GM12864 (cell line): ENCODE measurements around the gene SUPT5H.

Experiments used
- DNase-seq: peaks from one replicate; pipeline ENCODE4 v3.0.0-alpha.2; 2011; ENCODE audit warnings: low read depth
- H3K4me3 ChIP-seq: 2 replicates; pipeline ENCODE4 v1.5.1; 2011; ENCODE audit warnings: mild to moderate bottlenecking, low read depth, low read length, control low read depth
- TF ChIP-seq, protein P1 (sequence below): IDR thresholded peaks from 2 replicates; pipeline ENCODE4 v1.5.1; 2011; ENCODE audit warnings: low read depth, mild to moderate bottlenecking, moderate library complexity, low read length, control low read depth, inconsistent platforms; ENCODE audit errors: missing control alignments

The SUPT5H gene

DNA sequence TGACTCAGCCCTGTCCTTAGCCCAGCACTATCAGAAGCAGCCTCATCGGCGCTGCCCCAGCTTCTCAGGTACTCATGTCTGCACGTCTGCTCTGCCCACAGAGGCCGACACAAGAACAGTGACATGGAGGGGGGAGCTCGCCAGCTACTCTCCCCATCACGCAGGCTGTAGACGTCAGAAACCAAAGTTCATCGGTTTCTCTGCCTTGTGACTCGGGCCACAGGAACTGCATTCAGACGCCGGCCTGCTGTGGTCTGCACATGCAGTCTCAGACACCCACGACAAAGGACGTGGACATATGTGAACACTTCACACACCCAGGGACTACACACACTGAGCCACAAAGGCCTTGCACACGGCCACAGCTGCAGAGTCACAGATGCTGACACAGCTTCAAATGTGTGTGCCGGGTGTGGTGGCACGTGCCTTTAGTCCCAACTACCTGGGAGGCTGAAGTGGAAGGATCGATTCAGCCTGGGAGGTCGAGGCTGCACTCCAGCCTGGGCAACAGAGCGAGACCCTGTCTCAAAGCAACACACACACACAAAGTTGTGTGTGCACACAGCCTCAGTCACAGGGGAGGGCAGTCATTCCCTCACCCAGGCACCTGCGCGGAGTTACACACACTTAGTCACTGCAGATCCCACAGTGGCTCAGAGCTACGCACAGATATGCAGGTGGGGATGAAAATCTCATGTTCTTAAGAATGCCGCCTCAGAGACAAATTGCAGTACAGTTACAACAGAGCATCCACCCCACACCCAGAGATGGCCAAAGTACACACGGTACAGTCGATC, 43.6 kb upstream of the SUPT5H start:
- peak overlapping the region; percentile 6 for H3K4me3 ChIP-seq
- DNase-seq: no peak
- TF ChIP-seq, protein P1, sequence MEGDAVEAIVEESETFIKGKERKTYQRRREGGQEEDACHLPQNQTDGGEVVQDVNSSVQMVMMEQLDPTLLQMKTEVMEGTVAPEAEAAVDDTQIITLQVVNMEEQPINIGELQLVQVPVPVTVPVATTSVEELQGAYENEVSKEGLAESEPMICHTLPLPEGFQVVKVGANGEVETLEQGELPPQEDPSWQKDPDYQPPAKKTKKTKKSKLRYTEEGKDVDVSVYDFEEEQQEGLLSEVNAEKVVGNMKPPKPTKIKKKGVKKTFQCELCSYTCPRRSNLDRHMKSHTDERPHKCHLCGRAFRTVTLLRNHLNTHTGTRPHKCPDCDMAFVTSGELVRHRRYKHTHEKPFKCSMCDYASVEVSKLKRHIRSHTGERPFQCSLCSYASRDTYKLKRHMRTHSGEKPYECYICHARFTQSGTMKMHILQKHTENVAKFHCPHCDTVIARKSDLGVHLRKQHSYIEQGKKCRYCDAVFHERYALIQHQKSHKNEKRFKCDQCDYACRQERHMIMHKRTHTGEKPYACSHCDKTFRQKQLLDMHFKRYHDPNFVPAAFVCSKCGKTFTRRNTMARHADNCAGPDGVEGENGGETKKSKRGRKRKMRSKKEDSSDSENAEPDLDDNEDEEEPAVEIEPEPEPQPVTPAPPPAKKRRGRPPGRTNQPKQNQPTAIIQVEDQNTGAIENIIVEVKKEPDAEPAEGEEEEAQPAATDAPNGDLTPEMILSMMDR: no peak

DNA sequence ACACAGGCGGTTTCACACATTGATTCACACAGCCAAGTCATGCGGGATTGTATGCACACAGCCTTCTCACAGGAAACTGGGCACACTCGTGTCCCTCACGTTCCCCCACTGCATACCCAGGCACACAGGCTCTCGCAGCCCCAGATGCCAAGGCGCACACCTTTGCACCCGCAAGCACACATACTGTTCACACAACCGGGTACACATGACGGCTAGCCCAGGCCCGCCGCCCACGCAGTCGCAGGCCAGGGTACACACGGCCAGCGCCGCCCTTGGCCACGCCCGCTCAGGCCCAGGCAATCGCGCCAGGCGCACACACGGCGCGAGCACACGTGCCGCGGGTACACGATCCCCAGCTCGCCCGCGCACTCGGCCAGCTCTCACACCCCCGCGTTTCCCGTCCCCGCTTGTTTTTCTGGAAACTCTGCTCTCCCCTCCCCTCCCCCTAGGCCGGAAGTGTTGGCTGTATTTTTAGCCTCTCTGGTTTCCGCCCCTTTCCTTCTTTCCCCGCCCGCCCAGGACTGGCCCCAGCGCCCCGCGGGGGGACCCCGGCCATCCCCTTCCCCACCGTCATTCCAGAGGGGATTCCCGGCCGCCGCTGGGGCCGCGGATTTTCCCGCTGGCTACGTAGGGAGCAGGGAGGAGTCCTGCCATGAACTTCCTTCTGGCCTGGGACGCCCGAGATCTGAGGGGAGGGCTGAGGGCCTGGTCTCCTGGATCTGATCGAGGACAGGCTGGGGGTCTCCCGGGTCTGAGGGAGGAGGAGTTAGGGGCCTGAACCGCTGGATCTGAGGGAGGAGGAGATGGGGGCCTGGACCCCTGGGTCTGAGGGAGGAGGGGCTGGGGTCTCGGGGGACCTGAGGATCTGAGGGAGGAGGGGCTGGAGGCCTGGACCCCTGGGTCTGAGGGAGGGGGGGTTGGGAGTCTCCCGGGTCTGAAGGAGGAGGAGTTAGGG, 42.8 kb upstream of the SUPT5H start:
- peak overlapping the region; percentile 51 for H3K4me3 ChIP-seq
- TF ChIP-seq, protein P1: no peak
- peak; percentile 89 for DNase-seq

DNA sequence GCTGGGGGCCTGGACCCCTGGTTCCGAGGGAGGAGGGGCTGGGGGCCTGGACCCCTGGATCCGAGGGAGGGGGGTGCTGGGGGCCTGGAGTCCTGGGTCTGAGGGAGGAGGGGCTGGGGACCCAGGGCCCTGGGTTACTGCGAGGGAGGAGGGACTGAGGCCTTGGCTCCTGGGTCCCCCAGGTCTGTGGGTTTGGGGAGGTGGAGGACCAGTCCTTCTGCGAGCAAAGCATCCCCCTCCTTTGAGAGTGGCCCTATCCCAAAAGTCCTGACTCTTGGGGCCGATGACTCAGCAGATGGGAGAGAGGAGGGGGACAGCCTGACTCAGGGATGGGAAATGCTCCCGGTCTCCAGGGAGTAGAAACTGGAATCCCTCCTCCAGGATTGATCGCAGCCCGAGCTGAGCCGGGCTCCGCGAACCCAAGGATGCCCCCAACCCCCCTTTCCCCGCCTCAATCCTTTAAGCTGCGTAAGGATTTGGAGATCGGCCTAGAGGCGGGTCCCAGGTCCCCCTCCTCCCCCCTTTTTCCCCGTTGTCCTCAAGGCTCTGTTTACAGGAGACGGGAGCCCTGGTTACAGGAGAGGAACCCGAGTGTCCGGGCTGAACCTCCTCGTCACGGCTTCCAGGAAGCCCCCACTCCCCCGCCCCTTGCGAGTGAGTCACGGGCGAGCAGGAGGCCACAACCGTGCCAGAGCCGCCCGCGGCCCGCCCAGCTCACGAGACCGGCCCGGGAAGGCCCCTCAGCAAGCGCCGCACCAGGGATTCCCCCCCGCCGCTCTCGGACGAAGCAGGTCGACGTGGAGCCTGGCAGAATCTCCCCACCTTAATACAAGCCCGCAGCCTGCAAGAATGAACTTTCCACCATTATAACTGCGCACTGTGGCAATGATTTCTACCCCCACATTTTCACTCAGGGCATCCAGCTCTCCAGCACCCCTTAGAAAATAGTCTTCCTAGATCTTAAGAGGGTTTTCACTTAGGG, 41.8 kb upstream of the SUPT5H start:
- DNase-seq: no peak
- peak overlapping the region; percentile 51 for H3K4me3 ChIP-seq

DNA sequence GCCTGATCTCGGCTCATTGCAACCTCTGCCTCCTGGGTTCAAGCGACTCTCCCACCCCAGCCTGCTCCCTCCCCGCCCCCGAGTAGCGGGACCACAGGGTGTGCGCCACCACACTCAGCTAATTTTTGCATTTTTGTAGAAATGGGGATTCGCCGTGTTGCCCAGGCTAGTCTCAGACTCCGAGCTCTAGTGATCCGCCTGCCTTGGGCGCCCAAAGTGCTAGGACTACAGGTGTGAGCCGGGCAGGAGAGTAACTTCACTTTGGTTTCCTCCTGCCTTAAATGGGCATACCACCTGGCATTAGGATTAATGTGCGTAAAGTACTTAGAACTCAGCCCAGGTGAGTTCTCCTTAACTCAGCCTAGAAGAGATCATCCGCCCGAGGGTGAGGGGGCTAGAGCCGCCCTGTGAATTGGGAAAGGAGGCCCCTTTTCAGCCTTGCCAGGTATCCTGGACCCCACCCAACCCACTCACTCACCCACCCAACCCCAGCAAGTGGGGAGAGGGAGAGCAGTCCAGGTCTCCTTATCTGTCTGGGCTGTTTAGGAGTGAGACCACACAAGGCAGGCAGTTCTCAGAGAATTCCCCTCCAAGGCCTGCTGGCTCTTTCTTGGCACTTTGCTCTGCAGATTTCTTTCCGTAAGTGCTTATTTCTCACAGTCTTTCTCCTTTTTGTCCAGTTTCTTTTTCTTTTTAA, 40.0 kb upstream of the SUPT5H start:
- TF ChIP-seq, protein P1: no peak
- peak overlapping the region; percentile 98 for H3K4me3 ChIP-seq
- DNase-seq: no peak

More for the DNA sequence above, 41.8 kb upstream of the SUPT5H start:
- TF ChIP-seq, protein P1: no peak

DNA sequence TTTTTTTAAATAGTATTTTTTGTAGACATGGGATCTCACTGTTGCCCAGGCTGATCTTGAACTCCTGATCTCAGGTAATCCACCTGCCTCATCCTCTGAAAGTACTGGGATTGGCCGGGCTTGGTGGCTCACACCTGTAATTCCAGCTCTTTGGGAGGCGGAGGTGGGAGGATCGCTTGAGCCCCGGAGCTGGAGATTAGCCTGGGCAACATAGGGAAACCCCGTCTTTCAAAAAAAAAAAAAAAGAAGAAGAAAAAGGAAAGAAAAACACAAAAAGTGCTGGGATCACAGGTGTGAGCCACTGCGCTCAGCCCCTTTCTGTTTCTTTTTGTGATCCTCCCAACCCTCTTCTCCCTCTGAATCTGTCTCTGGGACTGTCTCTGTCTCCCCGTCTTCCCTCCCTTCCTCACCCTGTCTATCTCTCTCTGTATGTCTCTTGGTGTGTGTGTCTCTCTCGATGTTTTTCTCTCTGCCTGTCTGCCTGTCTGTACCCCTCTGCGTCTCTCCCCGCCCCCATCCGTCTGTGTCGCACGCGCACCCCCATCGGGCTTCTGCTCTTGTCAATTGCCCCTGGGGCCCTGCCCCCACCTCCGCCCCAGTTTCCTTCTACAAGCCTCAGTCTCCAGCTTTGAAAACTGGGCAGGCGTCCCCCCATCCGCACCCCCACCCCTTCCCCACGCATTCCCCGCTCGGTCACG, 39.3 kb upstream of the SUPT5H start:
- H3K4me3 ChIP-seq: peak overlapping the region; percentile 98
- no peak for DNase-seq
- TF ChIP-seq, protein P1: no peak
